ENCODE results near the gene CMTM8. TPM values are rescaled to one million over a fixed set of nuclear protein-coding genes. Genes with fewer than 3 reads are reported as not detected.

CMTM8 gene
- total RNA-seq, 2 donors from 2014 or later, result 5.8 to 11.6 TPM

DNA sequence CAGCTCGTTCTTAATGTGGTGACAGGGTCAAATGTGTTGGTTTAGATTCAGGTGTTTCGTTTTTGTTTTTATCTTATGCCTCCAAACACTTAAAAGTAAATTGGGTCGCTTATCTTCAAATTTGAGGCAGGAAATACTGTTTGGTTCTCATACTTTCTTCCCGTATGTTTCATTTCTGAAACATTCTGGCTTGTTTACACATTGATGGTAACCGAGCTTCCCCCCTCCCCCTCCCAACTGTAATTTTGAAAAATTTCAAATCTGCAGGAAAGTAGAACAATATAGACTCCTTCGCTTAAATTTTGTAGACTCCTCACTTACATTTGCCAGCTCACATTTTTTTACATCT, 64.9 kb downstream of the CMTM8 start:
- Mint-ChIP-seq H3K9me3 (no peaks in the 10 kb centered on the region), H3K36me3 (ENCODE audit: low read depth) (no peaks in the 10 kb centered on the region), H3K4me3 (no peak overlapping the region), H3K27me3 (ENCODE audit: insufficient read depth) (no peaks in the 10 kb centered on the region), H3K4me1 (peaks cover 27% of the 10 kb centered on the region), H3K27ac (peak overlapping the region; percentile 83)
- no peaks in the 10 kb centered on the region for H3K27me3 ChIP-seq (ENCODE audit: control insufficient read depth, insufficient read depth, low read length, poor library complexity, severe bottlenecking)
- H3K9me3 ChIP-seq (ENCODE audit: control insufficient read depth, low read length), result no peaks in the 10 kb centered on the region
- 91% methylated on average over 4 to 6 of the region's 6 CpGs for WGBS, 2 experiments (ENCODE audit: insufficient coverage in 1 of 2, insufficient read length in 1 of 2)
- no peaks in the 10 kb centered on the region for H3K36me3 ChIP-seq (ENCODE audit: control insufficient read depth, insufficient read depth, low read length)
- DNase-seq, result no peak
- H3K4me1 ChIP-seq (ENCODE audit: control insufficient read depth, insufficient read depth, low read length), result no peaks in the 10 kb centered on the region
- no peak overlapping the region for H3K4me3 ChIP-seq (ENCODE audit: low read length)
- H3K9ac ChIP-seq (ENCODE audit: extremely low read depth, low read length, poor library complexity, severe bottlenecking), result no peak overlapping the region
- no peak overlapping the region for H3K27ac ChIP-seq (ENCODE audit: low read depth, low read length)
- TF ChIP-seq, protein P1, sequence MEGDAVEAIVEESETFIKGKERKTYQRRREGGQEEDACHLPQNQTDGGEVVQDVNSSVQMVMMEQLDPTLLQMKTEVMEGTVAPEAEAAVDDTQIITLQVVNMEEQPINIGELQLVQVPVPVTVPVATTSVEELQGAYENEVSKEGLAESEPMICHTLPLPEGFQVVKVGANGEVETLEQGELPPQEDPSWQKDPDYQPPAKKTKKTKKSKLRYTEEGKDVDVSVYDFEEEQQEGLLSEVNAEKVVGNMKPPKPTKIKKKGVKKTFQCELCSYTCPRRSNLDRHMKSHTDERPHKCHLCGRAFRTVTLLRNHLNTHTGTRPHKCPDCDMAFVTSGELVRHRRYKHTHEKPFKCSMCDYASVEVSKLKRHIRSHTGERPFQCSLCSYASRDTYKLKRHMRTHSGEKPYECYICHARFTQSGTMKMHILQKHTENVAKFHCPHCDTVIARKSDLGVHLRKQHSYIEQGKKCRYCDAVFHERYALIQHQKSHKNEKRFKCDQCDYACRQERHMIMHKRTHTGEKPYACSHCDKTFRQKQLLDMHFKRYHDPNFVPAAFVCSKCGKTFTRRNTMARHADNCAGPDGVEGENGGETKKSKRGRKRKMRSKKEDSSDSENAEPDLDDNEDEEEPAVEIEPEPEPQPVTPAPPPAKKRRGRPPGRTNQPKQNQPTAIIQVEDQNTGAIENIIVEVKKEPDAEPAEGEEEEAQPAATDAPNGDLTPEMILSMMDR (conservative IDR thresholded peaks at IDR 0.05), result no peak

DNA sequence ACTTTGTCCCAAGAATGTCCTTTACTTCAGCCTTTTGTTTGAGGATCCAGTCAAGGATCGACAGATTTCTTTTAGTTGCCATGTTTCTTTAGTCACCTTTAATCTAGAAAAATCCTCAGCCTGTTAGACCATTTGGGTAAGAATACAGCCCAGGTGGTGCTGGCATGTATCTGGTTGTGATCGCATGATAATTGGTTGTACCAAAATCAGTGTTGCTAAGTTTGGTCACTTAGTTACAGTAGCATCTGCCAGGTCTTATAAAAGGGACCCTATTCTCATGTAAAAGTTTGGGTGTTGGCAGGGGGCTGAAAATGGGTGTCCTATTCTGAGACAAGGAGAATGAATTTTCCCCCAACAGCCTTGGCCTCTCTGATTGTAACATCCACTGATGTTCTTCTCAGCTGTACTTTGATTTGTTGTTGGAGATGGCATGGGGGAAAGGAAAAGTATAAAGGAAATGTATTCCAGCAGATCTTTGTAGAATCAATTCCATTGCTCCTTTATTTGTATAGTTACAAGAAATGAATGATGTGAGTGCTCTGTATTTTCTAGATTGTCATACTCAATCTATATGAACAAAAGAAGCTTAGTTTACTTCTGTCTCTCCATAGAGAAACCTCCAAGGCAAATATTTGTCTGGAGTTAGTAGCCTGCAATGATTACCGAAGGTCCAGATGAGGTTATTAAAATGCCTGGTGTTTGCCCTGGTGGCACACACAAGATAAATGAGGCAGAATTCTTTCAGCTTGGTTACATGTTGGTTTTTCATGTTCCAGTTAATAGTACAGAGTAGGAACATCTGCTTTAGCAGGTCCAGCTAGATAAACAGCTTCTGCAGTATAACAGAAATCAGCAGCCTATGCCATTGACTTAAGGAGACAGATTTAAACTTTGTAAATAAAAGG, 65.7 kb downstream of the CMTM8 start:
- Histone ChIP-seq H3K4me1 (ENCODE audit: control insufficient read depth, insufficient read depth, low read length) (no peaks in the 10 kb centered on the region), H3K9me3 (ENCODE audit: control insufficient read depth, low read length) (no peaks in the 10 kb centered on the region), H3K27ac (ENCODE audit: low read depth, low read length) (no peak overlapping the region), H3K4me3 (ENCODE audit: low read length) (no peak overlapping the region), H3K27me3 (ENCODE audit: control insufficient read depth, insufficient read depth, low read length, poor library complexity, severe bottlenecking) (no peaks in the 10 kb centered on the region), H3K36me3 (ENCODE audit: control insufficient read depth, insufficient read depth, low read length) (no peaks in the 10 kb centered on the region), H3K9ac (ENCODE audit: extremely low read depth, low read length, poor library complexity, severe bottlenecking) (no peak overlapping the region)
- DNase-seq, result no peak
- Mint-ChIP-seq H3K27me3 (ENCODE audit: insufficient read depth) (no peaks in the 10 kb centered on the region), H3K27ac (no peak overlapping the region), H3K36me3 (ENCODE audit: low read depth) (no peaks in the 10 kb centered on the region), H3K4me1 (peaks cover 27% of the 10 kb centered on the region), H3K4me3 (no peak overlapping the region), H3K9me3 (no peaks in the 10 kb centered on the region)
- 88 to 95% methylated on average over 2 to 3 of the region's 3 CpGs for WGBS, 2 experiments (ENCODE audit: insufficient coverage in 1 of 2, insufficient read length in 1 of 2)
- TF ChIP-seq, protein P1 (conservative IDR thresholded peaks at IDR 0.05), result no peak

DNA sequence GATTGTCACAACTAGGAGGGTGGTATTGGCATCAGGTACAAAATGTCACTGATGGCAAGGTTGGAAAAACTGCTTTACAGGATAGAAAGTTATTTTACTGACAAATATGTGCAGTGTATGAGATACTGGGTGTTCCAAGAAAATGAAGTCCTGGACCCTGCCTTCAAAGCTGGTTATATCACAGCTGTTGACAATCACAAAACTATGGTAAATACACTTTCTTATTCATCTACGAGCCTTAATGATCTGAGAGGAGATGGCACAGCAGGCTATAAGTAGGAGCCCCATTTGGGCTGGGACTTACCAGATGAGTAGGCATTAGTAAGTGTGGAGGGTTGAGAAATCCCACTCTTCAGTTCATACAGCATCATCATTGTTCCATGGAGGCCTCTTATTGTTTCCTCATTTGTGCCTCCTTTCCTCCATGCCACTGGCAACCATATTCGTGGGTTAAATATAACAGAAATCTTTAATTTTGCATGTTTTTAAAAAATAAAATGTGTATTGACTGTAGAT, 66.9 kb downstream of the CMTM8 start:
- WGBS, 2 experiments (ENCODE audit: insufficient coverage in 1 of 2, insufficient read length in 1 of 2), result 91% methylated on average over 2 of the region's 2 CpGs; no CpG with 5 or more reads in 1 of the 2 experiments
- H3K27me3 Mint-ChIP-seq (ENCODE audit: insufficient read depth), result no peaks in the 10 kb centered on the region
- H3K4me1 Mint-ChIP-seq, result peaks cover 27% of the 10 kb centered on the region
- Histone ChIP-seq H3K27me3 (ENCODE audit: control insufficient read depth, insufficient read depth, low read length, poor library complexity, severe bottlenecking) (no peaks in the 10 kb centered on the region), H3K4me3 (ENCODE audit: low read length) (no peak overlapping the region), H3K4me1 (ENCODE audit: control insufficient read depth, insufficient read depth, low read length) (no peaks in the 10 kb centered on the region), H3K36me3 (ENCODE audit: control insufficient read depth, insufficient read depth, low read length) (no peaks in the 10 kb centered on the region), H3K9me3 (ENCODE audit: control insufficient read depth, low read length) (no peaks in the 10 kb centered on the region), H3K9ac (ENCODE audit: extremely low read depth, low read length, poor library complexity, severe bottlenecking) (no peak overlapping the region), H3K27ac (ENCODE audit: low read depth, low read length) (no peak overlapping the region)
- no peak overlapping the region for H3K4me3 Mint-ChIP-seq
- peak; percentile 41 for DNase-seq
- no peak overlapping the region for H3K27ac Mint-ChIP-seq
- H3K36me3 Mint-ChIP-seq (ENCODE audit: low read depth), result no peaks in the 10 kb centered on the region
- no peaks in the 10 kb centered on the region for H3K9me3 Mint-ChIP-seq
- TF ChIP-seq, protein P1 (conservative IDR thresholded peaks at IDR 0.05), result no peak
